SK-N-SH treated with all-trans-retinoic acid at 6 μM for 48 hours (cell line): ENCODE measurements around the gene CMIP.

Experiments
- ATAC-seq: fragments of 200-7000 bp; cut with Tn5 transposase; 3 replicates; pipeline ENCODE4 v1.9.1; 2020; ENCODE audit warnings: mild to moderate bottlenecking, moderate library complexity
- ESRRG ChIP-seq: fragments of 250-450 bp; sonication (Bioruptor Pico); IDR thresholded peaks from 2 replicates; pipeline ENCODE4 v1.6.1; 2021; ENCODE audit warnings: mild to moderate bottlenecking
- GLIS3 ChIP-seq: fragments of 250-450 bp; sonication (Bioruptor Pico); IDR thresholded peaks from 2 replicates; pipeline ENCODE4 v1.5.0; 2020; ENCODE audit warnings: mild to moderate bottlenecking, moderate library complexity
- ISL1 ChIP-seq: fragments of 250-450 bp; sonication (Bioruptor Pico); IDR thresholded peaks from 2 replicates; pipeline ENCODE4 v2.1.2; 2022; ENCODE audit warnings: mild to moderate bottlenecking, moderate library complexity
- OSR1 ChIP-seq: fragments of 250-450 bp; sonication (Bioruptor Pico); IDR thresholded peaks from 2 replicates; pipeline ENCODE4 v1.8.0; 2022; ENCODE audit warnings: moderate library complexity, mild to moderate bottlenecking, inconsistent platforms
- PPARA ChIP-seq: fragments of 250-450 bp; sonication (Bioruptor Pico); IDR thresholded peaks from 2 replicates; pipeline ENCODE4 v1.5.0; 2020; ENCODE audit warnings: mild to moderate bottlenecking, borderline replicate concordance
- RARB ChIP-seq: fragments of 250-450 bp; sonication (Bioruptor Pico); IDR thresholded peaks from 2 replicates; pipeline ENCODE4 v1.8.0; 2021; ENCODE audit warnings: mild to moderate bottlenecking, moderate library complexity
- SNAI2 ChIP-seq: fragments of 250-450 bp; sonication (Bioruptor Pico); IDR thresholded peaks from 2 replicates; pipeline ENCODE4 v1.5.0; 2020; ENCODE audit warnings: mild to moderate bottlenecking, moderate library complexity
- TCF4 ChIP-seq: fragments of 250-450 bp; sonication (Bioruptor Pico); IDR thresholded peaks from 2 replicates; pipeline ENCODE4 v1.8.0; 2021; ENCODE audit warnings: mild to moderate bottlenecking, moderate library complexity, borderline replicate concordance
- ZC3H10 ChIP-seq: fragments of 250-450 bp; sonication (Bioruptor Pico); IDR thresholded peaks from 2 replicates; pipeline ENCODE4 v1.5.1; 2021; ENCODE audit warnings: mild to moderate bottlenecking, moderate library complexity
- ZNF70 ChIP-seq: fragments of 450-650 bp; formaldehyde crosslinking; IDR thresholded peaks from 2 replicates; pipeline ENCODE4 v1.5.0; 2020; ENCODE audit warnings: mild to moderate bottlenecking, moderate library complexity
- ZNF8 ChIP-seq: fragments of 450-650 bp; formaldehyde crosslinking; IDR thresholded peaks from 2 replicates; pipeline ENCODE4 v1.5.0; 2020; ENCODE audit warnings: mild to moderate bottlenecking, moderate library complexity
- TF ChIP-seq, protein P1 (sequence below): fragments of 250-450 bp; sonication (Bioruptor Pico); IDR thresholded peaks from 2 replicates; pipeline ENCODE4 v1.8.0; 2020; ENCODE audit warnings: mild to moderate bottlenecking, moderate library complexity, borderline replicate concordance
- TF ChIP-seq, protein P2 (sequence below): fragments of 250-450 bp; sonication (Bioruptor Pico); IDR thresholded peaks from 2 replicates; pipeline ENCODE4 v1.5.0; 2020; ENCODE audit warnings: mild to moderate bottlenecking, moderate library complexity
- TF ChIP-seq, protein P3 (sequence below): fragments of 250-450 bp; sonication (Bioruptor Pico); IDR thresholded peaks from 2 replicates; pipeline ENCODE4 v1.5.1; 2021; ENCODE audit warnings: mild to moderate bottlenecking, moderate library complexity
- TF ChIP-seq, protein P4 (sequence below): fragments of 250-450 bp; sonication (Bioruptor Pico); IDR thresholded peaks from 2 replicates; pipeline ENCODE4 v1.5.1; 2020; ENCODE audit warnings: low read depth, mild to moderate bottlenecking, moderate library complexity
- TF ChIP-seq, protein P5 (sequence below): fragments of 250-450 bp; sonication (Bioruptor Pico); IDR thresholded peaks from 2 replicates; pipeline ENCODE4 v1.8.0; 2021; ENCODE audit warnings: low read depth, mild to moderate bottlenecking, moderate library complexity, borderline replicate concordance

CMIP gene

DNA sequence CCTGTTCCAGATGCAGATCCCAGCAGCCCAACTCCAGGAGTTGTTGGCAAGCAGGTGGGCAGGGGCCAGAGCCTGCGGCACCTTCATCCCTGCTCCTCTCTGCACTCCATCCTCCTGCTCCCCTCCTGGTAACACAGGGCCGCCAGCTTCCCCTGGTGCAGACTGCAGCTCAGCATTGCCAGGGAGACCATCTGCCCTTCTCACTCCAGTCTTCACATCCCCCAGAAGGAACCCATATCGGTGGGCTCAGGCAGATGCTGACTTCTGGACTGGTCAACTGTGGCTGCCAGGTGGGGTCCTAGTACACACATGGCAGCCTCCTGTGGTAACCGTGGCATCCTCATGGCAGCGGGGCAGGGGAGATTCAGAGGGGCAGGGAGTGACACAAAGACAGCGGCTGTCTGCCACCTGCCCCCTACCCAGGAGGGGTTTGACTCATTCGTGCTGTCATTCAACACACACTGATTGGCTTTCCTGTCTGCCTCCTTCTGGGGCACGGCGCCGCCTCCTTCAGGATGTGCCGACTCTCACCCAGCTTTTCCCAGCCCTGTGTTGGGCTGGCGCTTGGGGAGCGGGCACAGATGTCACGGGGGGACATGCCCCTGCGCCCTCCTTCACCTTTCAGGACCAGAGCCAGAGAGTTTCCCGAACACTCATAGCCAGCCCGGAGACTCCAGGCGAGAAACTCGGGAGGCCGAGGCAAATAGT, 120.9 kb downstream of the CMIP start:
- ATAC-seq, result no peak
- no peak for TF ChIP-seq OSR1 (CRISPR knock-in tag)
- no peak for TF ChIP-seq ESRRG (CRISPR knock-in tag)
- TF ChIP-seq, protein P1, sequence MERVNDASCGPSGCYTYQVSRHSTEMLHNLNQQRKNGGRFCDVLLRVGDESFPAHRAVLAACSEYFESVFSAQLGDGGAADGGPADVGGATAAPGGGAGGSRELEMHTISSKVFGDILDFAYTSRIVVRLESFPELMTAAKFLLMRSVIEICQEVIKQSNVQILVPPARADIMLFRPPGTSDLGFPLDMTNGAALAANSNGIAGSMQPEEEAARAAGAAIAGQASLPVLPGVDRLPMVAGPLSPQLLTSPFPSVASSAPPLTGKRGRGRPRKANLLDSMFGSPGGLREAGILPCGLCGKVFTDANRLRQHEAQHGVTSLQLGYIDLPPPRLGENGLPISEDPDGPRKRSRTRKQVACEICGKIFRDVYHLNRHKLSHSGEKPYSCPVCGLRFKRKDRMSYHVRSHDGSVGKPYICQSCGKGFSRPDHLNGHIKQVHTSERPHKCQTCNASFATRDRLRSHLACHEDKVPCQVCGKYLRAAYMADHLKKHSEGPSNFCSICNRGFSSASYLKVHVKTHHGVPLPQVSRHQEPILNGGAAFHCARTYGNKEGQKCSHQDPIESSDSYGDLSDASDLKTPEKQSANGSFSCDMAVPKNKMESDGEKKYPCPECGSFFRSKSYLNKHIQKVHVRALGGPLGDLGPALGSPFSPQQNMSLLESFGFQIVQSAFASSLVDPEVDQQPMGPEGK (CRISPR knock-in tag), result no peak
- TF ChIP-seq SNAI2 (CRISPR knock-in tag), result no peak
- no peak for TF ChIP-seq PPARA (CRISPR knock-in tag)

DNA sequence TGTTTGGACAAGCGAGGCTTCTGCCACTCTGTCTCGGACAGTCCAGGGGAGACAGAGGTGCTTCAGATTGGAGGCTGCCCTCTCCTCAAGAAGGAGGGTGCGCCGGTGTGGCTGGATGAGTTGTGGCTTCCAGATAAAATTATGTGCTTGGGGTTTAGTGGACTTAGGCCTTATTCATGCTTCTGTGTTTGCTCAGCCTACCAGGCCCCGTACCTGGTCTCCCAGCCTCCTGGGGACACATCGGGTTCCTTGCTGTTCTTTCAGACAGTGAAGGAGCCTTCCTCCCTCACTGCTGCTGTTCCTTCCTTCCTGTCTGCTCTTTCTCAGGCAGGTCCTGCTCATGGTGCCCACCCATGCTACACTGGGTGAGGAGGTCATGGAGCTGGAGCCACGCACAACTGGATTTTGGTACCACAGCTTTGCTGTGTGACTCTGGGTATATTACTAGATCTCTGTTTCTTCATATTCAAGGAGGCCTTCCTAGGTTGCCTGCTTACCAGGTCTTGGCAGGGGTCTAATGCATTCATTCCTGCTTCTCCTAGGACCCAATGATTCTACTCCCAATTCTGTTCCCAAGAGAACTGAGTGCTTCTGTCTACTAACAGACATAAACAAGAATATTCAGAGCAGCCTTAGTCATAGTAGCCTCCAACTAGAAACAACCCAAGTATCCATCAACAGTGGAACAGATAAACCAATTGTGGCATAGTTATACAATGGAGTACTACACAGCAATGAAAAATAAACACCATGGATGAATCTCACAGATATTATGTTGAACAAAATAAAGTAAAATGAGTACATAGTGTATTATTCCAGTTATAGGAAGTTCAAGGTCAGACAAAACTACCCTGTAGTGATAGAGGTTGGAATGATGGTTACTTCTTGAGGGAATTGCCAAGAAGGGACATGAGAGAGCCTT, 121.7 kb downstream of the CMIP start:
- ATAC-seq, result no peak
- no peak for TF ChIP-seq SNAI2 (CRISPR knock-in tag)
- no peak for TF ChIP-seq GLIS3

DNA sequence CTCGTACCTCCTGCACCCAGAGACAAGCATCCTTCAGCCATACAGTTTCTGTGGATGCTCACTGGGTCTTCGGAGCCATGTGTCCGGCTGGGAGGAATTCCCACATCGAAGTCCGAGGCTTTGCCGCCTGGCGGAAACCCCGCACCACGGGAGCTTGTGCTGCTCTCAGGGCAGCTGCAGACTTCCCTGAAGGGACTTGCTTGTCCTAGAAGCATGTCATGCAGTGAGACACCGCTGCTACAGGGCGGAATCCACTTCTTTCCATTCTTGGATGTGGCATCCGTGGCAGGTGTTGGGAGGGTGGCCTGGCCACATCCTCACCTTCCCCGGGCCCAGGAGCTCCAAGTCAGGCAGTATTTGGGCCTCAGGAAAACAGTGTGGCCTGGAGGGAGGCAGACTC, 122.5 kb downstream of the CMIP start:
- no peak for ATAC-seq
- TF ChIP-seq GLIS3, result no peak
- TF ChIP-seq ISL1 (CRISPR knock-in tag), result no peak
- no peak for TF ChIP-seq TCF4
- no peak for TF ChIP-seq RARB (CRISPR knock-in tag)
- no peak for TF ChIP-seq ESRRG (CRISPR knock-in tag)
- TF ChIP-seq, protein P2, sequence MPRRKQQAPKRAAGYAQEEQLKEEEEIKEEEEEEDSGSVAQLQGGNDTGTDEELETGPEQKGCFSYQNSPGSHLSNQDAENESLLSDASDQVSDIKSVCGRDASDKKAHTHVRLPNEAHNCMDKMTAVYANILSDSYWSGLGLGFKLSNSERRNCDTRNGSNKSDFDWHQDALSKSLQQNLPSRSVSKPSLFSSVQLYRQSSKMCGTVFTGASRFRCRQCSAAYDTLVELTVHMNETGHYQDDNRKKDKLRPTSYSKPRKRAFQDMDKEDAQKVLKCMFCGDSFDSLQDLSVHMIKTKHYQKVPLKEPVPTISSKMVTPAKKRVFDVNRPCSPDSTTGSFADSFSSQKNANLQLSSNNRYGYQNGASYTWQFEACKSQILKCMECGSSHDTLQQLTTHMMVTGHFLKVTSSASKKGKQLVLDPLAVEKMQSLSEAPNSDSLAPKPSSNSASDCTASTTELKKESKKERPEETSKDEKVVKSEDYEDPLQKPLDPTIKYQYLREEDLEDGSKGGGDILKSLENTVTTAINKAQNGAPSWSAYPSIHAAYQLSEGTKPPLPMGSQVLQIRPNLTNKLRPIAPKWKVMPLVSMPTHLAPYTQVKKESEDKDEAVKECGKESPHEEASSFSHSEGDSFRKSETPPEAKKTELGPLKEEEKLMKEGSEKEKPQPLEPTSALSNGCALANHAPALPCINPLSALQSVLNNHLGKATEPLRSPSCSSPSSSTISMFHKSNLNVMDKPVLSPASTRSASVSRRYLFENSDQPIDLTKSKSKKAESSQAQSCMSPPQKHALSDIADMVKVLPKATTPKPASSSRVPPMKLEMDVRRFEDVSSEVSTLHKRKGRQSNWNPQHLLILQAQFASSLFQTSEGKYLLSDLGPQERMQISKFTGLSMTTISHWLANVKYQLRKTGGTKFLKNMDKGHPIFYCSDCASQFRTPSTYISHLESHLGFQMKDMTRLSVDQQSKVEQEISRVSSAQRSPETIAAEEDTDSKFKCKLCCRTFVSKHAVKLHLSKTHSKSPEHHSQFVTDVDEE (CRISPR knock-in tag), result no peak
- TF ChIP-seq PPARA (CRISPR knock-in tag), result no peak
- TF ChIP-seq, protein P3, sequence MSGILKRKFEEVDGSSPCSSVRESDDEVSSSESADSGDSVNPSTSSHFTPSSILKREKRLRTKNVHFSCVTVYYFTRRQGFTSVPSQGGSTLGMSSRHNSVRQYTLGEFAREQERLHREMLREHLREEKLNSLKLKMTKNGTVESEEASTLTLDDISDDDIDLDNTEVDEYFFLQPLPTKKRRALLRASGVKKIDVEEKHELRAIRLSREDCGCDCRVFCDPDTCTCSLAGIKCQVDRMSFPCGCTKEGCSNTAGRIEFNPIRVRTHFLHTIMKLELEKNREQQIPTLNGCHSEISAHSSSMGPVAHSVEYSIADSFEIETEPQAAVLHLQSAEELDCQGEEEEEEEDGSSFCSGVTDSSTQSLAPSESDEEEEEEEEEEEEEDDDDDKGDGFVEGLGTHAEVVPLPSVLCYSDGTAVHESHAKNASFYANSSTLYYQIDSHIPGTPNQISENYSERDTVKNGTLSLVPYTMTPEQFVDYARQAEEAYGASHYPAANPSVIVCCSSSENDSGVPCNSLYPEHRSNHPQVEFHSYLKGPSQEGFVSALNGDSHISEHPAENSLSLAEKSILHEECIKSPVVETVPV (CRISPR knock-in tag), result no peak
- no peak for TF ChIP-seq ZNF8
- TF ChIP-seq, protein P4, sequence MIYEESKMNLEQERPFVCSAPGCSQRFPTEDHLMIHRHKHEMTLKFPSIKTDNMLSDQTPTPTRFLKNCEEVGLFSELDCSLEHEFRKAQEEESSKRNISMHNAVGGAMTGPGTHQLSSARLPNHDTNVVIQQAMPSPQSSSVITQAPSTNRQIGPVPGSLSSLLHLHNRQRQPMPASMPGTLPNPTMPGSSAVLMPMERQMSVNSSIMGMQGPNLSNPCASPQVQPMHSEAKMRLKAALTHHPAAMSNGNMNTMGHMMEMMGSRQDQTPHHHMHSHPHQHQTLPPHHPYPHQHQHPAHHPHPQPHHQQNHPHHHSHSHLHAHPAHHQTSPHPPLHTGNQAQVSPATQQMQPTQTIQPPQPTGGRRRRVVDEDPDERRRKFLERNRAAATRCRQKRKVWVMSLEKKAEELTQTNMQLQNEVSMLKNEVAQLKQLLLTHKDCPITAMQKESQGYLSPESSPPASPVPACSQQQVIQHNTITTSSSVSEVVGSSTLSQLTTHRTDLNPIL (CRISPR knock-in tag), result no peak
- no peak for TF ChIP-seq OSR1 (CRISPR knock-in tag)
- no peak for TF ChIP-seq ZC3H10
- no peak for TF ChIP-seq ZNF70 (CRISPR knock-in tag)
- TF ChIP-seq, protein P5, sequence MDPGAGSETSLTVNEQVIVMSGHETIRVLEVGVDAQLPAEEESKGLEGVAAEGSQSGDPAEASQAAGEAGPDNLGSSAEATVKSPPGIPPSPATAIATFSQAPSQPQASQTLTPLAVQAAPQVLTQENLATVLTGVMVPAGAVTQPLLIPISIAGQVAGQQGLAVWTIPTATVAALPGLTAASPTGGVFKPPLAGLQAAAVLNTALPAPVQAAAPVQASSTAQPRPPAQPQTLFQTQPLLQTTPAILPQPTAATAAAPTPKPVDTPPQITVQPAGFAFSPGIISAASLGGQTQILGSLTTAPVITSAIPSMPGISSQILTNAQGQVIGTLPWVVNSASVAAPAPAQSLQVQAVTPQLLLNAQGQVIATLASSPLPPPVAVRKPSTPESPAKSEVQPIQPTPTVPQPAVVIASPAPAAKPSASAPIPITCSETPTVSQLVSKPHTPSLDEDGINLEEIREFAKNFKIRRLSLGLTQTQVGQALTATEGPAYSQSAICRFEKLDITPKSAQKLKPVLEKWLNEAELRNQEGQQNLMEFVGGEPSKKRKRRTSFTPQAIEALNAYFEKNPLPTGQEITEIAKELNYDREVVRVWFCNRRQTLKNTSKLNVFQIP (CRISPR knock-in tag), result no peak
